ENCODE results near the gene CX3CL1. TPM values are rescaled to one million over a fixed set of nuclear protein-coding genes. Genes with fewer than 3 reads are reported as not detected.

CX3CL1 gene
- total and polyA plus RNA-seq, 2 of the 13 experiments (the other 11 are each of a cell fraction or from before 2014, with no cell fraction given), result 57.3 to 60.8 TPM

GRCh38 chr16:57371494-57372371 lies 557 bp upstream of the CX3CL1 start (continued):
- TF ChIP-seq, protein P1, sequence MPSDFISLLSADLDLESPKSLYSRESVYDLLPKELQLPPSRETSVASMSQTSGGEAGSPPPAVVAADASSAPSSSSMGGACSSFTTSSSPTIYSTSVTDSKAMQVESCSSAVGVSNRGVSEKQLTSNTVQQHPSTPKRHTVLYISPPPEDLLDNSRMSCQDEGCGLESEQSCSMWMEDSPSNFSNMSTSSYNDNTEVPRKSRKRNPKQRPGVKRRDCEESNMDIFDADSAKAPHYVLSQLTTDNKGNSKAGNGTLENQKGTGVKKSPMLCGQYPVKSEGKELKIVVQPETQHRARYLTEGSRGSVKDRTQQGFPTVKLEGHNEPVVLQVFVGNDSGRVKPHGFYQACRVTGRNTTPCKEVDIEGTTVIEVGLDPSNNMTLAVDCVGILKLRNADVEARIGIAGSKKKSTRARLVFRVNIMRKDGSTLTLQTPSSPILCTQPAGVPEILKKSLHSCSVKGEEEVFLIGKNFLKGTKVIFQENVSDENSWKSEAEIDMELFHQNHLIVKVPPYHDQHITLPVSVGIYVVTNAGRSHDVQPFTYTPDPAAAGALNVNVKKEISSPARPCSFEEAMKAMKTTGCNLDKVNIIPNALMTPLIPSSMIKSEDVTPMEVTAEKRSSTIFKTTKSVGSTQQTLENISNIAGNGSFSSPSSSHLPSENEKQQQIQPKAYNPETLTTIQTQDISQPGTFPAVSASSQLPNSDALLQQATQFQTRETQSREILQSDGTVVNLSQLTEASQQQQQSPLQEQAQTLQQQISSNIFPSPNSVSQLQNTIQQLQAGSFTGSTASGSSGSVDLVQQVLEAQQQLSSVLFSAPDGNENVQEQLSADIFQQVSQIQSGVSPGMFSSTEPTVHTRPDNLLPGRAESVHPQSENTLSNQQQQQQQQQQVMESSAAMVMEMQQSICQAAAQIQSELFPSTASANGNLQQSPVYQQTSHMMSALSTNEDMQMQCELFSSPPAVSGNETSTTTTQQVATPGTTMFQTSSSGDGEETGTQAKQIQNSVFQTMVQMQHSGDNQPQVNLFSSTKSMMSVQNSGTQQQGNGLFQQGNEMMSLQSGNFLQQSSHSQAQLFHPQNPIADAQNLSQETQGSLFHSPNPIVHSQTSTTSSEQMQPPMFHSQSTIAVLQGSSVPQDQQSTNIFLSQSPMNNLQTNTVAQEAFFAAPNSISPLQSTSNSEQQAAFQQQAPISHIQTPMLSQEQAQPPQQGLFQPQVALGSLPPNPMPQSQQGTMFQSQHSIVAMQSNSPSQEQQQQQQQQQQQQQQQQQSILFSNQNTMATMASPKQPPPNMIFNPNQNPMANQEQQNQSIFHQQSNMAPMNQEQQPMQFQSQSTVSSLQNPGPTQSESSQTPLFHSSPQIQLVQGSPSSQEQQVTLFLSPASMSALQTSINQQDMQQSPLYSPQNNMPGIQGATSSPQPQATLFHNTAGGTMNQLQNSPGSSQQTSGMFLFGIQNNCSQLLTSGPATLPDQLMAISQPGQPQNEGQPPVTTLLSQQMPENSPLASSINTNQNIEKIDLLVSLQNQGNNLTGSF (CRISPR knock-in tag; IDR thresholded peaks at IDR 0.05), result no peak
- TF ChIP-seq RFXAP (CRISPR knock-in tag; IDR thresholded peaks at IDR 0.05; ENCODE audit: borderline replicate concordance), result no peak
- no peak for TF ChIP-seq HCFC1 (IDR thresholded peaks at IDR 0.05; ENCODE audit: low read depth, low read length)
- no peak for TF ChIP-seq ZNF549 (CRISPR knock-in tag; IDR thresholded peaks at IDR 0.05)
- TF ChIP-seq, protein P2, sequence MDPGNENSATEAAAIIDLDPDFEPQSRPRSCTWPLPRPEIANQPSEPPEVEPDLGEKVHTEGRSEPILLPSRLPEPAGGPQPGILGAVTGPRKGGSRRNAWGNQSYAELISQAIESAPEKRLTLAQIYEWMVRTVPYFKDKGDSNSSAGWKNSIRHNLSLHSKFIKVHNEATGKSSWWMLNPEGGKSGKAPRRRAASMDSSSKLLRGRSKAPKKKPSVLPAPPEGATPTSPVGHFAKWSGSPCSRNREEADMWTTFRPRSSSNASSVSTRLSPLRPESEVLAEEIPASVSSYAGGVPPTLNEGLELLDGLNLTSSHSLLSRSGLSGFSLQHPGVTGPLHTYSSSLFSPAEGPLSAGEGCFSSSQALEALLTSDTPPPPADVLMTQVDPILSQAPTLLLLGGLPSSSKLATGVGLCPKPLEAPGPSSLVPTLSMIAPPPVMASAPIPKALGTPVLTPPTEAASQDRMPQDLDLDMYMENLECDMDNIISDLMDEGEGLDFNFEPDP (CRISPR knock-in tag; conservative IDR thresholded peaks at IDR 0.05), result no peak
- TF ChIP-seq, protein P3, sequence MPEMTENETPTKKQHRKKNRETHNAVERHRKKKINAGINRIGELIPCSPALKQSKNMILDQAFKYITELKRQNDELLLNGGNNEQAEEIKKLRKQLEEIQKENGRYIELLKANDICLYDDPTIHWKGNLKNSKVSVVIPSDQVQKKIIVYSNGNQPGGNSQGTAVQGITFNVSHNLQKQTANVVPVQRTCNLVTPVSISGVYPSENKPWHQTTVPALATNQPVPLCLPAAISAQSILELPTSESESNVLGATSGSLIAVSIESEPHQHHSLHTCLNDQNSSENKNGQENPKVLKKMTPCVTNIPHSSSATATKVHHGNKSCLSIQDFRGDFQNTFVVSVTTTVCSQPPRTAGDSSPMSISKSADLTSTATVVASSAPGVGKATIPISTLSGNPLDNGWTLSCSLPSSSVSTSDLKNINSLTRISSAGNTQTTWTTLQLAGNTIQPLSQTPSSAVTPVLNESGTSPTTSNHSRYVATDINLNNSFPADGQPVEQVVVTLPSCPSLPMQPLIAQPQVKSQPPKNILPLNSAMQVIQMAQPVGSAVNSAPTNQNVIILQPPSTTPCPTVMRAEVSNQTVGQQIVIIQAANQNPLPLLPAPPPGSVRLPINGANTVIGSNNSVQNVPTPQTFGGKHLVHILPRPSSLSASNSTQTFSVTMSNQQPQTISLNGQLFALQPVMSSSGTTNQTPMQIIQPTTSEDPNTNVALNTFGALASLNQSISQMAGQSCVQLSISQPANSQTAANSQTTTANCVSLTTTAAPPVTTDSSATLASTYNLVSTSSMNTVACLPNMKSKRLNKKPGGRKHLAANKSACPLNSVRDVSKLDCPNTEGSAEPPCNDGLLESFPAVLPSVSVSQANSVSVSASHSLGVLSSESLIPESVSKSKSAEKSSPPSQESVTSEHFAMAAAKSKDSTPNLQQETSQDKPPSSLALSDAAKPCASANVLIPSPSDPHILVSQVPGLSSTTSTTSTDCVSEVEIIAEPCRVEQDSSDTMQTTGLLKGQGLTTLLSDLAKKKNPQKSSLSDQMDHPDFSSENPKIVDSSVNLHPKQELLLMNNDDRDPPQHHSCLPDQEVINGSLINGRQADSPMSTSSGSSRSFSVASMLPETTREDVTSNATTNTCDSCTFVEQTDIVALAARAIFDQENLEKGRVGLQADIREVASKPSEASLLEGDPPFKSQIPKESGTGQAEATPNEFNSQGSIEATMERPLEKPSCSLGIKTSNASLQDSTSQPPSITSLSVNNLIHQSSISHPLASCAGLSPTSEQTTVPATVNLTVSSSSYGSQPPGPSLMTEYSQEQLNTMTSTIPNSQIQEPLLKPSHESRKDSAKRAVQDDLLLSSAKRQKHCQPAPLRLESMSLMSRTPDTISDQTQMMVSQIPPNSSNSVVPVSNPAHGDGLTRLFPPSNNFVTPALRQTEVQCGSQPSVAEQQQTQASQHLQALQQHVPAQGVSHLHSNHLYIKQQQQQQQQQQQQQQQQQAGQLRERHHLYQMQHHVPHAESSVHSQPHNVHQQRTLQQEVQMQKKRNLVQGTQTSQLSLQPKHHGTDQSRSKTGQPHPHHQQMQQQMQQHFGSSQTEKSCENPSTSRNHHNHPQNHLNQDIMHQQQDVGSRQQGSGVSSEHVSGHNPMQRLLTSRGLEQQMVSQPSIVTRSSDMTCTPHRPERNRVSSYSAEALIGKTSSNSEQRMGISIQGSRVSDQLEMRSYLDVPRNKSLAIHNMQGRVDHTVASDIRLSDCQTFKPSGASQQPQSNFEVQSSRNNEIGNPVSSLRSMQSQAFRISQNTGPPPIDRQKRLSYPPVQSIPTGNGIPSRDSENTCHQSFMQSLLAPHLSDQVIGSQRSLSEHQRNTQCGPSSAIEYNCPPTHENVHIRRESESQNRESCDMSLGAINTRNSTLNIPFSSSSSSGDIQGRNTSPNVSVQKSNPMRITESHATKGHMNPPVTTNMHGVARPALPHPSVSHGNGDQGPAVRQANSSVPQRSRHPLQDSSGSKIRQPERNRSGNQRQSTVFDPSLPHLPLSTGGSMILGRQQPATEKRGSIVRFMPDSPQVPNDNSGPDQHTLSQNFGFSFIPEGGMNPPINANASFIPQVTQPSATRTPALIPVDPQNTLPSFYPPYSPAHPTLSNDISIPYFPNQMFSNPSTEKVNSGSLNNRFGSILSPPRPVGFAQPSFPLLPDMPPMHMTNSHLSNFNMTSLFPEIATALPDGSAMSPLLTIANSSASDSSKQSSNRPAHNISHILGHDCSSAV (CRISPR knock-in tag; IDR thresholded peaks at IDR 0.05; ENCODE audit: borderline replicate concordance), result no peak
- no peak for TF ChIP-seq RFXANK (CRISPR knock-in tag; IDR thresholded peaks at IDR 0.05)
- TF ChIP-seq ZNF784 (CRISPR knock-in tag; IDR thresholded peaks at IDR 0.05; ENCODE audit: borderline replicate concordance), result 0 out of 2 replicates have a peak, but pooled peaks have one; percentile 25
- no peak for TF ChIP-seq PHB2 (IDR thresholded peaks at IDR 0.05; ENCODE audit: partially characterized antibody)
- no peak for TF ChIP-seq NCOA5 (CRISPR knock-in tag; IDR thresholded peaks at IDR 0.05)
- TF ChIP-seq TBX2 (CRISPR knock-in tag; IDR thresholded peaks at IDR 0.05; ENCODE audit: borderline replicate concordance), result no peak
- TF ChIP-seq KLF12 (CRISPR knock-in tag; IDR thresholded peaks at IDR 0.05; ENCODE audit: borderline replicate concordance), result no peak
- no peak for TF ChIP-seq SOX5 (CRISPR knock-in tag; IDR thresholded peaks at IDR 0.05; ENCODE audit: borderline replicate concordance)

All from HepG2 (cell line).